DOHH2 (cell line): ENCODE measurements around the gene CEP20.

Source experiments
- EZH2phosphoT487 ChIP-seq: fragments of 200-600 bp; sonication (generic); IDR thresholded peaks from 2 replicates; pipeline ENCODE4 v1.6.1; 2017; ENCODE audit warnings: borderline replicate concordance, mild to moderate bottlenecking, antibody characterized with exemption, low read length, moderate library complexity, mixed read lengths
- TF ChIP-seq, protein P1 (sequence below): fragments of 200-600 bp; sonication (generic); IDR thresholded peaks from one replicate; pipeline ENCODE4 v1.5.1; 2014; ENCODE audit warnings: antibody characterized with exemption, mild to moderate bottlenecking, low read depth, low read length; ENCODE audit not compliant: poor library complexity, severe bottlenecking

DNA sequence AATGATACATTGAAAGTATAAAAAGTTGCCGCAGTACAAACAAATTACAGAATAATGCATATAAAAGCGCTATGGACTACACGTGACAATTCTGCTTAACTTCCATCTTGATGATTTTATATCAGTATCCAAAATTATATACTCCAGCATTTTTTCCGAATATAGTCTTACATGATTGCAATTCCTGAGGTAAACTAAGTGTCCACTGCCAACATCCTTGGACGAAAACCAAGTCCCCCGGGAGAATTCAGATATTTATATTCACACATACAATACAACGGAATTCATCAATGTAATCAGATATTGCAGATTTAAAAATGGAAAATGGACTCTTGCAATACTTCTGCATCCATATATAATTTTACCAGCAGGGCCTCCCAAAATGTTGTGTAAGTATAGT, 22.7 kb downstream of the CEP20 start:
- TF ChIP-seq, protein P1, sequence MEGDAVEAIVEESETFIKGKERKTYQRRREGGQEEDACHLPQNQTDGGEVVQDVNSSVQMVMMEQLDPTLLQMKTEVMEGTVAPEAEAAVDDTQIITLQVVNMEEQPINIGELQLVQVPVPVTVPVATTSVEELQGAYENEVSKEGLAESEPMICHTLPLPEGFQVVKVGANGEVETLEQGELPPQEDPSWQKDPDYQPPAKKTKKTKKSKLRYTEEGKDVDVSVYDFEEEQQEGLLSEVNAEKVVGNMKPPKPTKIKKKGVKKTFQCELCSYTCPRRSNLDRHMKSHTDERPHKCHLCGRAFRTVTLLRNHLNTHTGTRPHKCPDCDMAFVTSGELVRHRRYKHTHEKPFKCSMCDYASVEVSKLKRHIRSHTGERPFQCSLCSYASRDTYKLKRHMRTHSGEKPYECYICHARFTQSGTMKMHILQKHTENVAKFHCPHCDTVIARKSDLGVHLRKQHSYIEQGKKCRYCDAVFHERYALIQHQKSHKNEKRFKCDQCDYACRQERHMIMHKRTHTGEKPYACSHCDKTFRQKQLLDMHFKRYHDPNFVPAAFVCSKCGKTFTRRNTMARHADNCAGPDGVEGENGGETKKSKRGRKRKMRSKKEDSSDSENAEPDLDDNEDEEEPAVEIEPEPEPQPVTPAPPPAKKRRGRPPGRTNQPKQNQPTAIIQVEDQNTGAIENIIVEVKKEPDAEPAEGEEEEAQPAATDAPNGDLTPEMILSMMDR = no peak
- TF ChIP-seq EZH2phosphoT487 = no peak
